Osteoblast (primary cell): Measurements from ENCODE around the gene MAP4K4. TPM values are rescaled to one million over a fixed set of nuclear protein-coding genes. Genes with fewer than 3 reads are reported as not detected.

Experiments
- DNase-seq: peaks from one replicate; pipeline ENCODE4 v3.0.0; 2011; ENCODE audit warnings: low spot score, mixed read lengths; ENCODE audit not compliant: insufficient read length; ENCODE audit errors: missing footprints
- H2AFZ ChIP-seq: 2 replicates; pipeline ENCODE4 v1.6.0; 2011; ENCODE audit warnings: mild to moderate bottlenecking, low read length
- H3K27ac ChIP-seq: 2 replicates; pipeline ENCODE4 v1.5.1; 2011; ENCODE audit warnings: mild to moderate bottlenecking, low read depth, low read length, moderate library complexity
- H3K27me3 ChIP-seq: 2 replicates; pipeline ENCODE4 v1.6.0; 2012; ENCODE audit warnings: mild to moderate bottlenecking, control low read depth, inconsistent platforms, low read length, moderate library complexity; ENCODE audit not compliant: insufficient read depth
- H3K36me3 ChIP-seq: 2 replicates; pipeline ENCODE4 v1.5.1; 2011; ENCODE audit warnings: mild to moderate bottlenecking, low read length, control low read depth, moderate library complexity; ENCODE audit not compliant: insufficient read depth
- H3K4me1 ChIP-seq: 2 replicates; pipeline ENCODE4 v1.5.1; 2011; ENCODE audit warnings: mild to moderate bottlenecking, low read length, control low read depth, moderate library complexity; ENCODE audit not compliant: insufficient read depth
- H3K4me2 ChIP-seq: 2 replicates; pipeline ENCODE4 v1.6.0; 2011; ENCODE audit warnings: mild to moderate bottlenecking, low read length; ENCODE audit not compliant: insufficient read depth
- H3K4me3 ChIP-seq: fragments of 200-600 bp; sonication (generic); 3 replicates; pipeline ENCODE4 v1.5.1; 2012; ENCODE audit warnings: mild to moderate bottlenecking, low read length, inconsistent platforms; ENCODE audit not compliant: insufficient read depth
- H3K79me2 ChIP-seq: 2 replicates; pipeline ENCODE4 v1.6.0; 2012; ENCODE audit warnings: mild to moderate bottlenecking, low read length, control low read depth, inconsistent platforms; ENCODE audit not compliant: insufficient read depth
- H3K9me3 ChIP-seq: 2 replicates; pipeline ENCODE4 v1.5.1; 2011; ENCODE audit warnings: low read depth, low read length, control low read depth
- H4K20me1 ChIP-seq: 2 replicates; pipeline ENCODE4 v1.6.0; 2012; ENCODE audit warnings: mild to moderate bottlenecking, low read length, control low read depth; ENCODE audit not compliant: insufficient read depth
- CTCF ChIP-seq: IDR thresholded peaks from 2 replicates; pipeline ENCODE4 v1.5.1; 2011; ENCODE audit warnings: mild to moderate bottlenecking, low read depth, low read length, moderate library complexity; ENCODE audit errors: extremely low read depth
- total RNA-seq: library from RNA; depleted of rRNA; stranded (reverse); fragments of >200 nt; gene quantifications from 2 replicates; pipeline ENCODE4 v1.2.3, GENCODE V29; 2012

Gene MAP4K4
- total RNA-seq, 1 donor, result 231 TPM

- H3K27me3 ChIP-seq, result no peaks in the 10 kb centered on the region
These were observed 23.6 kb upstream of the MAP4K4 start for GRCh38 chr2:101673920-101674319.

GRCh38 chr2:101675512-101675911 is 22.0 kb upstream of the MAP4K4 start:
- Histone ChIP-seq H3K4me2 (no peak overlapping the region), H3K27me3 (no peaks in the 10 kb centered on the region), H3K9me3 (no peaks in the 10 kb centered on the region), H4K20me1 (no peaks in the 10 kb centered on the region), H2AFZ (no peak overlapping the region), H3K4me1 (peaks cover 13% of the 10 kb centered on the region), H3K27ac (no peak overlapping the region), H3K36me3 (no peaks in the 10 kb centered on the region), H3K79me2 (no peaks in the 10 kb centered on the region), H3K4me3 (no peak overlapping the region)
- TF ChIP-seq CTCF, result no peak
- DNase-seq, result no peak

More at GRCh38 chr2:101673920-101674319, 23.6 kb upstream of the MAP4K4 start:
- H4K20me1 ChIP-seq, result no peaks in the 10 kb centered on the region
- DNase-seq, result no peak
- H2AFZ ChIP-seq, result no peak overlapping the region
- H3K4me1 ChIP-seq, result no peaks in the 10 kb centered on the region
- no peaks in the 10 kb centered on the region for H3K9me3 ChIP-seq
- H3K4me2 ChIP-seq, result no peak overlapping the region
- H3K36me3 ChIP-seq, result no peaks in the 10 kb centered on the region
- no peak overlapping the region for H3K27ac ChIP-seq
- no peak for TF ChIP-seq CTCF
- H3K4me3 ChIP-seq, result no peak overlapping the region
- H3K79me2 ChIP-seq, result no peaks in the 10 kb centered on the region

- DNase-seq, result no peak
- H3K27ac ChIP-seq, result no peak overlapping the region
- H3K79me2 ChIP-seq, result no peaks in the 10 kb centered on the region
These were observed 20.8 kb upstream of the MAP4K4 start for GRCh38 chr2:101676674-101677073.

GRCh38 chr2:101677658-101678057 is 19.8 kb upstream of the MAP4K4 start:
- DNase-seq, result no peak
- H3K9me3 ChIP-seq, result no peaks in the 10 kb centered on the region

More at GRCh38 chr2:101676674-101677073, 20.8 kb upstream of the MAP4K4 start:
- H2AFZ ChIP-seq, result no peak overlapping the region
- no peak overlapping the region for H3K4me2 ChIP-seq
- peaks cover 13% of the 10 kb centered on the region for H3K4me1 ChIP-seq
- H3K4me3 ChIP-seq, result no peak overlapping the region
- no peaks in the 10 kb centered on the region for H4K20me1 ChIP-seq
- H3K27me3 ChIP-seq, result no peaks in the 10 kb centered on the region
- no peak for TF ChIP-seq CTCF
- no peaks in the 10 kb centered on the region for H3K9me3 ChIP-seq
- no peaks in the 10 kb centered on the region for H3K36me3 ChIP-seq

More at GRCh38 chr2:101677658-101678057, 19.8 kb upstream of the MAP4K4 start:
- Histone ChIP-seq H3K4me1 (peaks cover 13% of the 10 kb centered on the region), H3K27me3 (no peaks in the 10 kb centered on the region), H3K4me3 (no peak overlapping the region), H3K79me2 (no peaks in the 10 kb centered on the region), H2AFZ (no peak overlapping the region), H3K27ac (no peak overlapping the region), H3K36me3 (no peaks in the 10 kb centered on the region), H4K20me1 (no peaks in the 10 kb centered on the region), H3K4me2 (no peak overlapping the region)
- TF ChIP-seq CTCF, result no peak
